ENCODE measurements around the gene ARCN1.
"Not testable (repeated sequence)": the region's sequence is repeated elsewhere in the genome, so short reads cannot be mapped to it uniquely, and the experiment has no call there.

The ARCN1 gene

GRCh38 chr11:118544647-118545010 lies 27.6 kb upstream of the ARCN1 start:
- no peak for DNase-seq (ENCODE audit: low spot score)

DNA sequence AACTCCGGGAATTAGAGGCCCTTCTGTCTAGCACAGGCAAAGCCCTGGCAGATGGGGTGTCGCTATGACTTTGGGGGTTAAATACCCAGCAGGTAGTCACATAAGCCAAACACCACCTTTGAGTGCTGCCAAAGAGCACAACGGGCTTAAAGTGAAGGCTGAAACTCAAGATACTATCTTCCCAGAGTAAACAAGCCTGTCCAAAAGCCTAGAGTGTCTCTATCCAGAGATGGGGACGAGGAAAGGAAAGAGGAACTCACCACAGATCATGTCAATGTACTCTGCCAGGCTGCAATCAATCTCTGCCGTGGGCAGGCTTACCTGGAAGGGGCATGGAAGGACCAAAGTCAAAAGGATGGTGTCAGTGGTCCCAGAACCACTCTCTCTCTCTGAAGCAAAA lies 26.7 kb upstream of the ARCN1 start:
- no peak for DNase-seq (ENCODE audit: low spot score)

DNA sequence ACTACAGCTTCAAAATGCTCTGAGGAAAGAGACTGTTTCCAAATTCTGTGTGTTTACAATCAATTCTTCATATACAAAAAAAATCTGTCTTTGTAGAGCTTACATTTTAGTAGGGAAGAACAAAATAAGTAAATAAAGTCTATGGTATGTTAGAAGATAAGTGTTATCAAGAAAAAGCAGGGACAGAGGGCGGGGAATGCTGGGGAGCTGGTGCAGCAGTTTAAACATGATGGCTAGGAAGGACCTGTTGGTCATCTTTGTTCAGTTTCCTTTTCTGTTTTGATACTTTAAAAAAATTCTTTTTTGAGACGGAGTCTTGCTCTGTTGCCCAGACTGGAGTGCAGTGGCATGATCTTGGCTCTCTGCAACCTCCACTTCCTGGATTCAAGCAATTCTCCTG lies 25.1 kb upstream of the ARCN1 start:
- DNase-seq (ENCODE audit: low spot score) = no peak

DNA sequence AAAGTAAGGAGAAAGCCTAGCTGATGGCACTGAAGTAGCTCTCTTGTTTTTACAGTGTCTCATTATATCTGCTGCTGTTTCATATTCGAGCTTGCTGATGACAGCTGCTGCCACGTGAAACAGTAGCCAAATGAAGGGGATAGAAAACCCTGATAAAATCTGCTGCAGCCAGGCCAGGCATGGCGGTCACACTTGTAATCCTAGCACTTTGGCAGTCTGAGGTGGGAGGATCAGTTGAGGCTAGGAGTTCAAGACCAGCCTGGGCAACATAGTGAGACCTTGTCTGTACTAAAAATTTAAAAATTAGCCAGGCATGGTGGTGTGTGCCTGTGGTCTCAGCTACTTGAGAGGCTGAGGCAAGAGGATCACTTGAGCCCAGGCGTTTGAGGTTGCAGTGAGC lies 19.9 kb upstream of the ARCN1 start:
- DNase-seq (ENCODE audit: low spot score) = no peak

DNA sequence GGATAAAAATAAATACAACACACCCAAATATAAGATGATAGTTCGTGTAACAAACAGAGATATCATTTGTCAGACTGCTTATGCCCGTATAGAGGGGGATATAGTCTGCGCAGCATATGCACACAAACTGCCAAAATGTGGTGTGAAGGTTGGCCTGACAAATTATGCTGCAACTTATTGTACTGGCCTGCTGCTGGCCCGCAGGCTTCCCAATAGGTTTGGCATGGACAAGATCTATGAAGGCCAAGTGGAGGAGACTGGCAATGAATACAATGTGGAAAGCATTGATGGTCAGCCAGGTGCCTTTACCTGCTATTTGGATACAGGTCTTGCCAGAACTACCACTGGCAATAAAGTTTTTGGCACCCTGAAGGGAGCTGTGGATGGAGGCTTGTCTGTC lies 11.4 kb upstream of the ARCN1 start:
- no peak for DNase-seq (ENCODE audit: low spot score)

- DNase-seq (ENCODE audit: low spot score) = no peak
Measured at GRCh38 chr11:118565051-118565450, 7.2 kb upstream of the ARCN1 start.

GRCh38 chr11:118569670-118570069 lies 2.5 kb upstream of the ARCN1 start:
- no peak for DNase-seq (ENCODE audit: low spot score)

- no peak for DNase-seq (ENCODE audit: low spot score)
Measured at GRCh38 chr11:118570787-118571186, 1.4 kb upstream of the ARCN1 start.

DNA sequence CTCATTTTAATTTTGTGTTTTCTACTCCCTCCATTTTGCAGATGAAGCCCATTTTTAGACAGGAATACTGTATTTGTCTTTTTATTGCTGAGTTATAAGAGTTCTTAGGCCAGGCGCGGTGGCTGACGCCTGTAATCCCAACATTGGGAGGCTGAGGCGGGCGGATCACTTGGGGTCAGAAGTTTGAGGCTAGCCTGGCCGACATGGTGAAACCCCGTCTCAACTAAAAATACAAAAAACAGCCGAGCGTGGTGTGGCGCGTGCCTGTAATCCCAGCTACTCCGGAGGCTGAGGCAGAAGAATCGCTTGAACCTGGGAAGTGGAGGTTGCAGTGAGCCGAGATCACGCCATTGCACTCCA lies 528 bp upstream of the ARCN1 start:
- not testable (repeated sequence) for DNase-seq (ENCODE audit: low spot score)

DNA sequence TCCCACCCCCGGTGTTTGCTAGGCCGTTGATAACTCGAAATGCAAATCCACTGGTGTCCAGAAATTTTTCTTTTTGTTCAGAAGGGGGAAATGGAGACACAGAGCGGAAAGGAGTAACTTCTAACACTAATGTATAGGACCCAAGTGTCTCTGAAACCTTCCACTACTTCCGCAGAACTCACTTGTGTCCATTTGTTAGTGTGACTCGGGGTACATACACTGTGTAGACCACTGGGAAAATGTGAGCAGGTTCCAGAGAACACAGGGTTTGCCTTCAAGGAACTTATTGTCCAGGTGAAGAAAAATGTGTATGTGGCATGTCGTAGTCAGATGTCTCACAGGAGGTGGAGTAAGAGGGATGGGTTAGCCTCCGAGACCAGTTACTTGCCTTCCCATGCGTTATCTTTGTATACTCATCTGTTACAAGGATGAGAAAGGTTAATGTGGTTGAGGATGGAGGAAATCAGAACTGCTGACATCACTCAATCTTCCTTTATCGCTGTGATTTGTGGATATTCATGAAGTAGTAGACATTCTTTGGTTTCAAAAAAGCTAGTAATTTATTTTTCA lies 857 bp downstream of the ARCN1 start:
- DNase-seq (ENCODE audit: low spot score) = peak; percentile 29

GRCh38 chr11:118574636-118575035 lies 2.4 kb downstream of the ARCN1 start:
- no peak for DNase-seq (ENCODE audit: low spot score)

DNA sequence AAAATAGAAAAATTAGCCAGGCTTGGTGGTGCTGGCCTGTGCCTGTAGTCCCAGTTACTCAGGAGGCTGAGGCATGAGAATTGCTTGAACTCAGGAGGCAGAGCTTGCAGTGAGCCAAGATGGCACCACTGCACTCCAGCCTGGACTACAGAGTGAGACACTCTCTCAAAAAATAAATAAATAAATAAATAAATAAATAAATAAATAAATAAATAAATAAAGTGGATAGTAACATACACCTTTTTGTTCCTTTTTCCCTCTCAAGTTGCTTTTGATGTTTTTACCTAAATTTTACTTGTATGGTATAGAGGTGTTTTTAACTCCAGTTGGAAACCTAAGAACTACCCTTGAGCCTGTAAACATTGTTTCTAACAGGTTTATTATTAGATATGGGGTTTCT lies 5.8 kb downstream of the ARCN1 start:
- DNase-seq (ENCODE audit: low spot score) = not testable (repeated sequence)

DNA sequence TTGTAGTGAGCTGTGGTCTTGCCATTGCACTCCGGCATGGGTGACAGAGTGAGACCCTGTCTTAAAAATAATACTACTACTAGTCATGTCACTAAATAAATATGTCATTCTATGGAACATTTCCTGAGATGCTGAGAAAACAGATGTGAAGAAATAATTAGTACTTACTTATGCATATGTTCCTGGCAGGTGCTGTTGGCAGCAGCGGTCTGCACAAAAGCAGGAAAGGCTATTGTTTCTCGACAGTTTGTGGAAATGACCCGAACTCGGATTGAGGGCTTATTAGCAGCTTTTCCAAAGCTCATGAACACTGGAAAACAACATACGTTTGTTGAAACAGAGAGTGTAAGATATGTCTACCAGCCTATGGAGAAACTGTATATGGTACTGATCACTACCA lies 8.8 kb downstream of the ARCN1 start:
- DNase-seq (ENCODE audit: low spot score) = no peak

DNA sequence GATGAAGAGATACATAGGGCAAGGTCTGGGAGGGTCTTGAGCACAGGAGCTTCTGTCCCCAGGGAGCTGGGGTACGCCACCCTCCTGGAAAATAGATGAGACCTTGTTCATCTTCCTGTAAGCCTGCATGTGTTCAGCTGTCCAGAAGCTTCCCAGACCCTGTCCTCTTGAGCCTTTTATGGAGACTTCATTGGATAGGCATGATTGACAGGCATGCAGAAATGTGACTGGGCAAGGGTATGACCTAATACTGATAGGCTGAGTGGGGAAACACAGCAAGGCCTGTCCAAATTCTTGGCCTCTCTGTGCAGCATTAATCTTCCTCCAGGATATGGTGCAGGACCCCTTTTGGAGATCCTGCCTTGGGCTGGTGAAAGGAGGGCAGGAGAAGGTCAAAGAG lies 15.7 kb downstream of the ARCN1 start:
- no peak for DNase-seq (ENCODE audit: low spot score)

- no peak for DNase-seq (ENCODE audit: low spot score)
Measured at GRCh38 chr11:118592616-118593367, 20.6 kb downstream of the ARCN1 start.

DNA sequence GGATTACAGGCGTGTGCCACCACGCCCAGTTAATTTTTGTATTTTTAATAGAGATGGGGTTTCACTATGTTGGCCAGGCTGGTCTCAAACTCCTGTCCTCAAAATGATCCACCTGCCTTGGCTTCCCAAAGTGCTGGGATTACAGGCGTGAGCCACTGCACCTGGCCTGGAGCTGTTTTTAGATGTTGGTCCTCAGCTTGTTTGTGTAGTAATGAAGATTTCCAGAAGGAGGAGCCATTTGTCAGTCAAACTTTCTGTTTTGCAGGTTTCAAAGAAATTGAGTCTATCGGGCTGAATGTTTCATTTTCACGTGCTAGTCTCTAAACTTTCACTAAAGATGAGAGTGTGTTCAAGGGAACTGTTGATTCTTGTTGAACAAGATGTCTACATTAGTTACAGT lies 22.8 kb downstream of the ARCN1 start:
- DNase-seq (ENCODE audit: low spot score) = peak; percentile 39

DNA sequence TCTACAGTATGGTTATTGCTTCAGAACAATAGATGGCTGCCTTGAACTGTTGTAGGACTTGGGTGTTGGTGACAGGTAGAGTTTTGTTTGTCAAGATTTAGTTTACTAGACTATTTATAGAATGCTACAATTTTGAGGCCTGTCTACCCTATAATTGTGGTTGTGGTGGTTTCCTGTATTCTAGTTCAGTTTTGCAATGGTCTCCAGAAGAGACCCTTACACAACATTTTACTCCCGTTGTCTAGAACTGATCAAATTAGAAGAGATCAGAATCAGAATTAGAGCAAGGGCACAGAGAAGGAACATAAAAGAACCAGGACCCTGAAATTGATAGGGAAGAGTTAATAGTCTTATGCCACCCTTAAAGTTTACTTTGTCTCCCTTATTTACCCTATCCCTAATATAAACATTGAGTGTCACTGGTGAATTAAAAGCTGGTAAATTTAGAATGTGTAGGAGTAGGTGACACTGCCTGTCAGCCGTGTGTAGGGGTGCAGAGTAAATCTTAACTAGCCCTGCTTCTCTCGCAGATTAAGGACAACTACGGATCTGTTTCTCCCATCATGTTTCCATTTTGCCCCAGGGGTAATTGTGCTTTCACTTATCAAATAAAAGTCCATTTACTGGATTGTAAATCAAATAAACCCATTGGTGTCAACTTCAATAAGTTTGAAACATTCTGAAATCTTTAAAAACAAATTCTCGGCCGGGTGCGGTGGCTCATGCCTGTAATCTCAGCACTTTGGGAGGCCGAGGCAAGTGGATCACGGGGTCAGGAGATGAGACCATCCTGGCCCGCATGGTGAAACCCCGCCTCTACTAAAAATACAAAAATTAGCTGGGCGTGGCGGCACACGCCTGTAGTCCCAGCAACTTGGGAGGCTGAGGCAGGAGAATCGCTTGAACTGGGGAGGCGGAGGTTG lies 24.3 kb downstream of the ARCN1 start:
- DNase-seq (ENCODE audit: low spot score) = no peak

DNA sequence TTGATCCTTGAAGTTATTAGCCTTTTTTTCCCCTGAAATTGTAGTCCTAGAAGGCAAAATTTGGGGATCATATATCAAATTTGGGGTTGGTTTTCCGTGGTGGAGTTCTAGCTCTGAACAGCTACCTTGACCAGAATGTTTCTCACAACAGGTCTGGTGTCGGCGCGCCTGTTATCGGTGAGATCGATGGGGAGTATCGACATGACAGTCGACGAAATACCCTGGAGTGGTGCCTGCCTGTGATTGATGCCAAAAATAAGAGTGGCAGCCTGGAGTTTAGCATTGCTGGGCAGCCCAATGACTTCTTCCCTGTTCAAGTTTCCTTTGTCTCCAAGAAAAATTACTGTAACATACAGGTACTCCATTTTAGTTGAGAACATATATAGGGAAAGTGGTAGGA lies 25.3 kb downstream of the ARCN1 start:
- no peak for DNase-seq (ENCODE audit: low spot score)

- no peak for DNase-seq (ENCODE audit: low spot score)
Measured at GRCh38 chr11:118602331-118602730, 30.1 kb downstream of the ARCN1 start.

GRCh38 chr11:118603709-118604108 lies 31.5 kb downstream of the ARCN1 start:
- not testable (repeated sequence) for DNase-seq (ENCODE audit: low spot score)

DNA sequence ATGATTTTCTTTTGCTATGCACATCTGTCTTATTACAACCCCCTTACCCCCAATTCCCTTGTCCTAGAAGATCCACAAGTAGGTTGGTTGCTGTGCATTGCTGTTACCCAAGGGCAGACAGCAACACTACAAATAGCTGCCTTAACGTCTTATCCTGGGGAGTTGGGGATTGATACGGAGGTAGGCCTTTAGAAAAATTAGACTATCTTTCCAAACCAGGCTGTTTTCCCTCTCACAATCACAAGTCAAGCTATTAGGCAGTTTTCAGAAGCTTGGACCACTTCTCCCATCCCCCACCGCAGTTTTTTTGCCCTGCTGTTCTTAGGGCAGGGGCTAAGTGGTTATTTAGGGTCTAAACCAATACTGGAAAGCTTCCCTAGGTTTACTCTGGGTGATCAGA lies 32.4 kb downstream of the ARCN1 start:
- DNase-seq (ENCODE audit: low spot score) = no peak

DNA sequence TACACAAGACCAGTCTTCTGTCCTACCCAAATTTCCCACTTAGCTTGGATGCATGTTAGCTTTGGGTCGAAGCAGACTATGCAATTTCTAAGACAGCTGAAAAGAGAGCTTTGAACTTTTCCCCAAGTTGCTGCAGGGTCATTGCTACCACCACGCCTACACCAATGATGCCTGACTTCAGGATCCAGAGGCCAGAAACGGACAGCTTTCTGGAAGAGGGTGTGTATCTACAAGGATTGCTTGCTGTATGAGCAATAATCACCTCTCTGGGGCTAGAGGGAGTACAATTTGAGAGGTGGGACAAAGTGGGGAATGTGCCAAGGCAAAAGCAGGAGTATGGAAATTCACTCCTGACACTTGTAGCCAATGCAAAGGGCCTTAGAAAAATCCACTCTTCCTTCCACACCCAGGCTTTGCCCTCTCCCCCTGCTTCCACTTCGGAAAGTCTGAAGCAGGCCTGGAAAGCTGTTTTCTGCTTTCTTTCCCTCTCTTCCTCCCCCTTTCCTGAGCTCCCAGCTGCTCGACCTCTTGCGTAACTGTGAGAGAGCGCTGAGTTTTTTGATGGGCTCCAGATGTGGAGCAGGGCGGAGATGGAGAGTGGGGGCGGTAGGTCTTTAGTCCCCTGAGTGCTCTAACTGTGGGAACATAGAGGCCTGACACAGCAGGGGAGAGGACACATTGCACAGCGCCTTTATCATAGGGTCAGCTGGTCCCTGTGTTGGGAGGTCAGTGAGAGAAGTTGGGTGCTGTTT lies 33.1 kb downstream of the ARCN1 start:
- DNase-seq (ENCODE audit: low spot score) = peak; percentile 21

Data from SW480 (cell line).